MCF 10A (cell line): ENCODE results near the gene ADARB2. TPM values are rescaled to one million over a fixed set of nuclear protein-coding genes. Genes with fewer than 3 reads are reported as not detected.

Experiments
- BruUV-seq: library from RNA; stranded (reverse); fragments of 400-500 nt; replicated peaks from 2 replicates; lab custom pipeline; 2021; lab: Mats Ljungman, UMichigan
- CTCF ChIA-PET: fragments of 300-600 bp; sonication (Branson Sonifier 250); formaldehyde crosslinking; extraction: SDS; loops from one replicate; lab custom pipeline; 2021; ENCODE audit warnings: antibody characterized with exemption, inconsistent platforms; lab: Yijun Ruan, JAX
- POLR2A ChIA-PET: fragments of 300-600, 350-650 bp; sonication (Branson Sonifier 250); formaldehyde crosslinking; extraction: SDS; loops from one replicate; lab custom pipeline; 2020; ENCODE audit warnings: antibody characterized with exemption, inconsistent platforms; lab: Yijun Ruan, JAX
- DNase-seq: peaks from one replicate; pipeline ENCODE4 v3.0.0-alpha.2; 2018; ENCODE audit not compliant: unreplicated experiment
- H3K27ac Mint-ChIP-seq: one replicate; pipeline ENCODE4 v1.8.0; 2022; ENCODE audit warnings: mild to moderate bottlenecking, low read depth, mixed read lengths; ENCODE audit not compliant: unreplicated experiment
- H3K27me3 Mint-ChIP-seq: one replicate; pipeline ENCODE4 v1.8.0; 2022; ENCODE audit warnings: mixed read lengths; ENCODE audit not compliant: insufficient read depth, unreplicated experiment
- H3K36me3 Mint-ChIP-seq: one replicate; pipeline ENCODE4 v1.8.0; 2022; ENCODE audit warnings: mild to moderate bottlenecking, moderate library complexity, mixed read lengths; ENCODE audit not compliant: insufficient read depth, unreplicated experiment
- H3K4me1 Mint-ChIP-seq: one replicate; pipeline ENCODE4 v1.8.0; 2022; ENCODE audit warnings: mixed read lengths; ENCODE audit not compliant: insufficient read depth, unreplicated experiment
- H3K4me3 Mint-ChIP-seq: one replicate; pipeline ENCODE4 v1.8.0; 2022; ENCODE audit warnings: mild to moderate bottlenecking, moderate library complexity, mixed read lengths; ENCODE audit not compliant: unreplicated experiment
- H3K9me3 Mint-ChIP-seq: one replicate; pipeline ENCODE4 v1.8.0; 2022; ENCODE audit warnings: mixed read lengths; ENCODE audit not compliant: unreplicated experiment
- CTCF ChIP-seq: fragments of 200-600 bp; IDR thresholded peaks from one replicate; pipeline ENCODE4 v1.8.0; 2022; ENCODE audit warnings: antibody characterized with exemption, mild to moderate bottlenecking; ENCODE audit not compliant: unreplicated experiment
- intact Hi-C: fragments of 100-400 bp; cut with micrococcal nuclease; formaldehyde crosslinking; loops from 2 replicates; pipeline ENCODE4 v1.14.1; 2022
- total RNA-seq: library from RNA; stranded (reverse); gene quantifications from 2 replicates; pipeline ENCODE4 v1.2.3, GENCODE V29; 2022

Gene ADARB2
- total RNA-seq, 1 experiment from 2014 or later: 0.96 TPM

- TF ChIP-seq CTCF: no peak
- no peak overlapping the region for H3K27ac Mint-ChIP-seq
- no peaks in the 10 kb centered on the region for H3K4me1 Mint-ChIP-seq
- BruUV-seq: no TSS peak
- no peaks in the 10 kb centered on the region for H3K27me3 Mint-ChIP-seq
- intact Hi-C loops: no loop called here
- DNase-seq: no peak
- CTCF ChIA-PET: interaction anchor here (0.7 kb wide), 1 partner anchor 120 kb away, joined by 5 read pairs; no protein-coding TSS in a partner anchor
- POLR2A ChIA-PET: no interaction called here
- H3K36me3 Mint-ChIP-seq: no peaks in the 10 kb centered on the region
- no peak overlapping the region for H3K4me3 Mint-ChIP-seq
- no peaks in the 10 kb centered on the region for H3K9me3 Mint-ChIP-seq
Observed at GRCh38 chr10:1679821-1680650, 57.3 kb downstream of the ADARB2 start.

DNA sequence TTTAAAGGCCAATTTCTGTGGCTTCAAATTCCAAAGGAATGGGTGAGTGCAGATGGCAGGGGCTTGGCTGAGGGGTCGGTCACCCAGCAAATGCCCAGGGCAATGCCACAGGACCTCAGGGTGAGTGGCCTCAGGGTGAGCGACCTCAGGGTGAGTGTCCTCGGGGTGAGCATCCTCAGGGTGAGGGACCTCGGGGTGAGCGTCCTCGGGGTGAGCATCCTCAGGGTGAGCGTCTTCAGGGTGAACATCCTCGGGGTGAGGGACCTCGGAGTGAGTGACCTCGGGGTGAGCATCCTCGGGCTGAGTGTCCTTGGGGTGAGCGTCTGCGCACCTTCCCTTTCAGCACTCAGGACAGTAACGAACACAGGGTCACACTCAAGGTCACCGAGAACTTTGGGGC is 59.2 kb downstream of the ADARB2 start:
- Mint-ChIP-seq H3K27ac (no peak overlapping the region), H3K9me3 (no peaks in the 10 kb centered on the region), H3K4me1 (no peaks in the 10 kb centered on the region), H3K27me3 (no peaks in the 10 kb centered on the region), H3K4me3 (no peak overlapping the region), H3K36me3 (no peaks in the 10 kb centered on the region)
- no peak for DNase-seq
- no TSS peak for BruUV-seq
- CTCF ChIA-PET: interaction anchor here (0.6 to 0.7 kb wide), 2 partner anchors 34 to 233 kb away, joined by 3 read pairs; no protein-coding TSS in a partner anchor
- intact Hi-C loops: no loop called here
- POLR2A ChIA-PET: no interaction called here
- no peak for TF ChIP-seq CTCF

DNA sequence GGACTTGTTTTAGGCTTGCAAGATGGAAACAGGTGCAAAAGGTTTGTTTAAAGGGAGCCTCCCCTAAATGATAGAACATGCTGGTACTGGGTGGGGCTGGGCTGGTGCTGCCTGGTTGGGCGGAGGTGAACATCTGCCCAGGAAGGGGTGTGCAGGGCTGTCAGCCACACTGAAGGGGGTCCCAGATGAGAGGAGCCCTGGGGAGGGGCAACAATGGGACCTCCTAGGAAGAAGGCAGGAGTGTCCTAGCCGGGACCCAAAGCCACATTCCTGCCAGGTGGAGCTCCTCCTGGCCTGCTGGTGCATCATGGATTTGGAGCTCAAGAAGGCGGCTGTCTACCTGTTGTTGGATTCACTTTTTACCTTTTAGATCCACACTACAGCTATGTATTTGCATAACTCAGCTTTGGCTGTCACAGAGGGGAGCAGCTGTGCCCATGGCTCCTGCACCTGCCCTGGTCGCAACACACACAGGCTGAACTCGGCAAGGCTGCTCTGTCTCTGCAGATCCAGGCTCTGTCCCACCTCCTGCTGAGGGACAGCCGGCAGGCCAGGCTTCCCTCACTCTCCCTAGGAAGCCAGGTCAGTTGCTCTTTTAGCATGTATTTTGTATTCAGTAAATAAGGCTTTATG is 59.9 kb downstream of the ADARB2 start:
- no peaks in the 10 kb centered on the region for H3K27me3 Mint-ChIP-seq
- H3K4me1 Mint-ChIP-seq: no peaks in the 10 kb centered on the region
- no peak overlapping the region for H3K4me3 Mint-ChIP-seq
- POLR2A ChIA-PET: no interaction called here
- H3K27ac Mint-ChIP-seq: no peak overlapping the region
- DNase-seq: no peak
- no TSS peak for BruUV-seq
- no peaks in the 10 kb centered on the region for H3K36me3 Mint-ChIP-seq
- TF ChIP-seq CTCF: no peak
- H3K9me3 Mint-ChIP-seq: no peaks in the 10 kb centered on the region
- intact Hi-C loops: no loop called here
- CTCF ChIA-PET: no interaction called here

- no TSS peak for BruUV-seq
- CTCF ChIA-PET: no interaction called here
- POLR2A ChIA-PET: no interaction called here
- peaks cover 6% of the 10 kb centered on the region for H3K4me1 Mint-ChIP-seq
- no peaks in the 10 kb centered on the region for H3K36me3 Mint-ChIP-seq
- no peak overlapping the region for H3K27ac Mint-ChIP-seq
- DNase-seq: no peak
- no peak overlapping the region for H3K4me3 Mint-ChIP-seq
- intact Hi-C loops: no loop called here
- H3K27me3 Mint-ChIP-seq: no peaks in the 10 kb centered on the region
- TF ChIP-seq CTCF: no peak
- no peaks in the 10 kb centered on the region for H3K9me3 Mint-ChIP-seq
Observed at GRCh38 chr10:1674501-1674900, 62.8 kb downstream of the ADARB2 start.
